WTC11 (cell line): ENCODE data around the gene MRPL20. TPM values are rescaled to one million over a fixed set of nuclear protein-coding genes. Genes with fewer than 3 reads are reported as not detected.

Source experiments
- ATAC-seq: fragments of 200-7000 bp; cut with Tn5 transposase; 2 replicates; pipeline ENCODE4 v1.10.0; 2021; ENCODE audit warnings: mild to moderate bottlenecking, moderate library complexity
- CTCF ChIA-PET: fragments of 300-600 bp; sonication (Branson Sonifier 250); formaldehyde crosslinking; loops from one replicate; lab custom pipeline; 2021; ENCODE audit warnings: antibody characterized with exemption; lab: Charles Lee
- POLR2A ChIA-PET: fragments of 350-600 bp; sonication (Branson Sonifier 250); formaldehyde crosslinking; loops from one replicate; lab custom pipeline; 2021; ENCODE audit warnings: antibody characterized with exemption; lab: Charles Lee
- DNase-seq: peaks from one replicate; pipeline ENCODE4 v3.0.0; 2021; ENCODE audit warnings: low spot score
- H3K27ac Mint-ChIP-seq: 2 replicates; pipeline ENCODE4 v1.8.0; 2021; ENCODE audit warnings: mixed read lengths
- H3K27me3 Mint-ChIP-seq: 2 replicates; pipeline ENCODE4 v1.8.0; 2021; ENCODE audit warnings: low read depth, mild to moderate bottlenecking, moderate library complexity, mixed read lengths
- H3K36me3 Mint-ChIP-seq: 2 replicates; pipeline ENCODE4 v1.8.0; 2021; ENCODE audit warnings: mixed read lengths
- H3K4me1 Mint-ChIP-seq: 2 replicates; pipeline ENCODE4 v1.8.0; 2022; ENCODE audit warnings: mixed read lengths
- H3K4me3 Mint-ChIP-seq: 2 replicates; pipeline ENCODE4 v1.8.0; 2021; ENCODE audit warnings: mild to moderate bottlenecking, moderate library complexity, mixed read lengths
- H3K9me3 Mint-ChIP-seq: 2 replicates; pipeline ENCODE4 v1.8.0; 2021; ENCODE audit warnings: mixed read lengths
- ATF1 ChIP-seq: sonication (generic); formaldehyde crosslinking; IDR thresholded peaks from 2 replicates; pipeline ENCODE4 v1.8.1; 2023; ENCODE audit warnings: mild to moderate bottlenecking, moderate library complexity, missing genetic modification reagents
- ATF3 ChIP-seq: sonication (generic); formaldehyde crosslinking; conservative IDR thresholded peaks from 2 replicates; pipeline ENCODE4 v1.8.1; 2022; ENCODE audit warnings: mild to moderate bottlenecking, missing genetic modification reagents
- CBFB ChIP-seq: sonication (generic); formaldehyde crosslinking; IDR thresholded peaks from 2 replicates; pipeline ENCODE4 v1.8.1; 2022; ENCODE audit warnings: mild to moderate bottlenecking, low read depth, missing genetic modification reagents
- GTF2I ChIP-seq: fragments of 250-450 bp; sonication (Bioruptor Pico); conservative IDR thresholded peaks from 2 replicates; pipeline ENCODE4 v1.4.0; 2021; ENCODE audit warnings: mild to moderate bottlenecking
- JAZF1 ChIP-seq: fragments of 250-450 bp; sonication (Bioruptor Pico); IDR thresholded peaks from 2 replicates; pipeline ENCODE4 v1.9.0; 2021; ENCODE audit warnings: moderate library complexity, mild to moderate bottlenecking, inconsistent platforms
- MXD4 ChIP-seq: fragments of 250-450 bp; sonication (Bioruptor Pico); IDR thresholded peaks from 2 replicates; pipeline ENCODE4 v1.8.0; 2021; ENCODE audit warnings: mild to moderate bottlenecking, moderate library complexity, borderline replicate concordance
- SOX15 ChIP-seq: fragments of 250-450 bp; sonication (Bioruptor Pico); IDR thresholded peaks from 2 replicates; pipeline ENCODE4 v1.9.0; 2021; ENCODE audit warnings: mild to moderate bottlenecking
- ZMAT4 ChIP-seq: fragments of 250-450 bp; sonication (Bioruptor Pico); IDR thresholded peaks from 2 replicates; pipeline ENCODE4 v1.9.0; 2021; ENCODE audit warnings: mild to moderate bottlenecking
- ZNF121 ChIP-seq: sonication (generic); formaldehyde crosslinking; IDR thresholded peaks from 2 replicates; pipeline ENCODE4 v1.8.0; 2023; ENCODE audit warnings: missing genetic modification reagents
- ZNF232 ChIP-seq: sonication (generic); formaldehyde crosslinking; IDR thresholded peaks from 2 replicates; pipeline ENCODE4 v1.8.0; 2022; ENCODE audit warnings: mild to moderate bottlenecking, missing genetic modification reagents
- ZNF423 ChIP-seq: fragments of 250-450 bp; sonication (Bioruptor Pico); IDR thresholded peaks from 2 replicates; pipeline ENCODE4 v2.1.2; 2022; ENCODE audit warnings: mild to moderate bottlenecking, moderate library complexity
- ZNF671 ChIP-seq: fragments of 250-450 bp; sonication (Bioruptor Pico); IDR thresholded peaks from 2 replicates; pipeline ENCODE4 v1.8.0; 2021; ENCODE audit warnings: mild to moderate bottlenecking
- total RNA-seq: library from RNA; stranded (reverse); gene quantifications from 3 replicates; pipeline ENCODE4 v1.2.3, GENCODE V29; 2021
- TF ChIP-seq, protein P1 (sequence below): fragments of 250-450 bp; sonication (Bioruptor Pico); IDR thresholded peaks from 2 replicates; pipeline ENCODE4 v1.8.0; 2021; ENCODE audit warnings: mild to moderate bottlenecking
- TF ChIP-seq, protein P2 (sequence below): fragments of 250-450 bp; sonication (Bioruptor Pico); IDR thresholded peaks from 2 replicates; pipeline ENCODE4 v1.9.0; 2021; ENCODE audit warnings: mild to moderate bottlenecking
- TF ChIP-seq, protein P3 (sequence below): sonication (generic); formaldehyde crosslinking; IDR thresholded peaks from 2 replicates; pipeline ENCODE4 v1.8.1; 2023; ENCODE audit warnings: mild to moderate bottlenecking, missing genetic modification reagents
- TF ChIP-seq, protein P4 (sequence below): sonication (generic); formaldehyde crosslinking; IDR thresholded peaks from 2 replicates; pipeline ENCODE4 v1.8.1; 2023; ENCODE audit warnings: mild to moderate bottlenecking, missing genetic modification reagents, borderline replicate concordance

The MRPL20 gene
- total RNA-seq, 1 experiment from 2014 or later = 156 TPM

DNA sequence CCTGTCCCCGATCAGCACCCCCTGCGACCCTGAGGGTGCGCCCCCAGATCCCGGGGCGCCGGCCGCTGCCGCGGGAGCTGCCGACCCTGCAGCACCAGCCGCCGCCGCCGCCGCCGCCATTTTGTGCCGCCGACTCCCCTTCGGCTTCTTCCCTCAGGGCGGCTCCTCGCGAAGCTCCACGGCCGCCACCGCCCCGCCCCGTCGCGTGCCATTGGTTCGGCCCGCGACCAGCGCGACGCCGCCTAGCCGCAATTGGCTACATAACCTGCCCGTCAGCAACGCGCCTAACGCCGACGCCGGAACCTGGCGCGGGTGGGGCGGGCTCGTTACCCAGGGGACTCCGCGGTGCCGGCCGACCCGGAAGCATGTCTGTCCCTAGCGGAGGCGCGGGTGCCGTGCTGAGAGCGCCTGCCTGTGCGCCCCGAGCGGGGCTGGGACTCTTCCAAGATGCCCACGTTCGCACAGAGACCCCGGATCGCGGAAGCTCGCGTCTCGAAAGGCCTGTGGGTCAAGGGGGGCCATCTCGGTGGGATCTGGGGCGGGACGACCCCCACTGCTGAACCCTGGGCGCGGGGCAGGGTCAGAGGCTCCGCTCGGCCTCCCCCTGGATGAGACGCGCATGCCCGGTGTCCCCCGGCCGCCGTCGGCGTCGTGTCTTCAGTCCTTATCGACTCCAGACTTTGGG, 7.8 kb downstream of the MRPL20 start, which contains the start of gene CCNL2 (continued):
- TF ChIP-seq, protein P1, sequence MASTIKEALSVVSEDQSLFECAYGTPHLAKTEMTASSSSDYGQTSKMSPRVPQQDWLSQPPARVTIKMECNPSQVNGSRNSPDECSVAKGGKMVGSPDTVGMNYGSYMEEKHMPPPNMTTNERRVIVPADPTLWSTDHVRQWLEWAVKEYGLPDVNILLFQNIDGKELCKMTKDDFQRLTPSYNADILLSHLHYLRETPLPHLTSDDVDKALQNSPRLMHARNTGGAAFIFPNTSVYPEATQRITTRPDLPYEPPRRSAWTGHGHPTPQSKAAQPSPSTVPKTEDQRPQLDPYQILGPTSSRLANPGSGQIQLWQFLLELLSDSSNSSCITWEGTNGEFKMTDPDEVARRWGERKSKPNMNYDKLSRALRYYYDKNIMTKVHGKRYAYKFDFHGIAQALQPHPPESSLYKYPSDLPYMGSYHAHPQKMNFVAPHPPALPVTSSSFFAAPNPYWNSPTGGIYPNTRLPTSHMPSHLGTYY (CRISPR knock-in tag) = no peak
- TF ChIP-seq, protein P2, sequence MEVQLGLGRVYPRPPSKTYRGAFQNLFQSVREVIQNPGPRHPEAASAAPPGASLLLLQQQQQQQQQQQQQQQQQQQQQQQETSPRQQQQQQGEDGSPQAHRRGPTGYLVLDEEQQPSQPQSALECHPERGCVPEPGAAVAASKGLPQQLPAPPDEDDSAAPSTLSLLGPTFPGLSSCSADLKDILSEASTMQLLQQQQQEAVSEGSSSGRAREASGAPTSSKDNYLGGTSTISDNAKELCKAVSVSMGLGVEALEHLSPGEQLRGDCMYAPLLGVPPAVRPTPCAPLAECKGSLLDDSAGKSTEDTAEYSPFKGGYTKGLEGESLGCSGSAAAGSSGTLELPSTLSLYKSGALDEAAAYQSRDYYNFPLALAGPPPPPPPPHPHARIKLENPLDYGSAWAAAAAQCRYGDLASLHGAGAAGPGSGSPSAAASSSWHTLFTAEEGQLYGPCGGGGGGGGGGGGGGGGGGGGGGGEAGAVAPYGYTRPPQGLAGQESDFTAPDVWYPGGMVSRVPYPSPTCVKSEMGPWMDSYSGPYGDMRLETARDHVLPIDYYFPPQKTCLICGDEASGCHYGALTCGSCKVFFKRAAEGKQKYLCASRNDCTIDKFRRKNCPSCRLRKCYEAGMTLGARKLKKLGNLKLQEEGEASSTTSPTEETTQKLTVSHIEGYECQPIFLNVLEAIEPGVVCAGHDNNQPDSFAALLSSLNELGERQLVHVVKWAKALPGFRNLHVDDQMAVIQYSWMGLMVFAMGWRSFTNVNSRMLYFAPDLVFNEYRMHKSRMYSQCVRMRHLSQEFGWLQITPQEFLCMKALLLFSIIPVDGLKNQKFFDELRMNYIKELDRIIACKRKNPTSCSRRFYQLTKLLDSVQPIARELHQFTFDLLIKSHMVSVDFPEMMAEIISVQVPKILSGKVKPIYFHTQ = no peak
- TF ChIP-seq CBFB (CRISPR knock-in tag) (0 out of 2 replicates have a peak, but pooled peaks have one; percentile 86), ATF3 (CRISPR knock-in tag) (no peak), JAZF1 (CRISPR knock-in tag) (no peak), ZNF671 (CRISPR knock-in tag) (no peak), ZNF423 (CRISPR knock-in tag) (no peak), SOX15 (CRISPR knock-in tag) (no peak), ZNF121 (CRISPR knock-in tag) (no peak), ZMAT4 (CRISPR knock-in tag) (no peak), ATF1 (CRISPR knock-in tag) (no peak), ZNF232 (CRISPR knock-in tag) (no peak), GTF2I (no peak)
- TF ChIP-seq, protein P3, sequence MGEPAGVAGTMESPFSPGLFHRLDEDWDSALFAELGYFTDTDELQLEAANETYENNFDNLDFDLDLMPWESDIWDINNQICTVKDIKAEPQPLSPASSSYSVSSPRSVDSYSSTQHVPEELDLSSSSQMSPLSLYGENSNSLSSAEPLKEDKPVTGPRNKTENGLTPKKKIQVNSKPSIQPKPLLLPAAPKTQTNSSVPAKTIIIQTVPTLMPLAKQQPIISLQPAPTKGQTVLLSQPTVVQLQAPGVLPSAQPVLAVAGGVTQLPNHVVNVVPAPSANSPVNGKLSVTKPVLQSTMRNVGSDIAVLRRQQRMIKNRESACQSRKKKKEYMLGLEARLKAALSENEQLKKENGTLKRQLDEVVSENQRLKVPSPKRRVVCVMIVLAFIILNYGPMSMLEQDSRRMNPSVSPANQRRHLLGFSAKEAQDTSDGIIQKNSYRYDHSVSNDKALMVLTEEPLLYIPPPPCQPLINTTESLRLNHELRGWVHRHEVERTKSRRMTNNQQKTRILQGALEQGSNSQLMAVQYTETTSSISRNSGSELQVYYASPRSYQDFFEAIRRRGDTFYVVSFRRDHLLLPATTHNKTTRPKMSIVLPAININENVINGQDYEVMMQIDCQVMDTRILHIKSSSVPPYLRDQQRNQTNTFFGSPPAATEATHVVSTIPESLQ (CRISPR knock-in tag) = no peak

GRCh38 chr1:1398677-1399186, 8.4 kb downstream of the MRPL20 start:
- H3K9me3 Mint-ChIP-seq = no peaks in the 10 kb centered on the region
- ChIA-PET POLR2A (interaction anchor here (0.7 to 2.3 kb wide), 10 partner anchors 9 to 527 kb away, joined by 3 to 12 read pairs (median 4); partner anchors contain the start of gene AURKAIP1), CTCF (interaction anchor here (0.5 to 2.5 kb wide), 17 partner anchors 9 to 396 kb away, joined by 3 to 14 read pairs (median 4); partner anchors contain the start of genes AURKAIP1 and MRPL20)
- no peak for TF ChIP-seq MXD4 (CRISPR knock-in tag)
- TF ChIP-seq, protein P4, sequence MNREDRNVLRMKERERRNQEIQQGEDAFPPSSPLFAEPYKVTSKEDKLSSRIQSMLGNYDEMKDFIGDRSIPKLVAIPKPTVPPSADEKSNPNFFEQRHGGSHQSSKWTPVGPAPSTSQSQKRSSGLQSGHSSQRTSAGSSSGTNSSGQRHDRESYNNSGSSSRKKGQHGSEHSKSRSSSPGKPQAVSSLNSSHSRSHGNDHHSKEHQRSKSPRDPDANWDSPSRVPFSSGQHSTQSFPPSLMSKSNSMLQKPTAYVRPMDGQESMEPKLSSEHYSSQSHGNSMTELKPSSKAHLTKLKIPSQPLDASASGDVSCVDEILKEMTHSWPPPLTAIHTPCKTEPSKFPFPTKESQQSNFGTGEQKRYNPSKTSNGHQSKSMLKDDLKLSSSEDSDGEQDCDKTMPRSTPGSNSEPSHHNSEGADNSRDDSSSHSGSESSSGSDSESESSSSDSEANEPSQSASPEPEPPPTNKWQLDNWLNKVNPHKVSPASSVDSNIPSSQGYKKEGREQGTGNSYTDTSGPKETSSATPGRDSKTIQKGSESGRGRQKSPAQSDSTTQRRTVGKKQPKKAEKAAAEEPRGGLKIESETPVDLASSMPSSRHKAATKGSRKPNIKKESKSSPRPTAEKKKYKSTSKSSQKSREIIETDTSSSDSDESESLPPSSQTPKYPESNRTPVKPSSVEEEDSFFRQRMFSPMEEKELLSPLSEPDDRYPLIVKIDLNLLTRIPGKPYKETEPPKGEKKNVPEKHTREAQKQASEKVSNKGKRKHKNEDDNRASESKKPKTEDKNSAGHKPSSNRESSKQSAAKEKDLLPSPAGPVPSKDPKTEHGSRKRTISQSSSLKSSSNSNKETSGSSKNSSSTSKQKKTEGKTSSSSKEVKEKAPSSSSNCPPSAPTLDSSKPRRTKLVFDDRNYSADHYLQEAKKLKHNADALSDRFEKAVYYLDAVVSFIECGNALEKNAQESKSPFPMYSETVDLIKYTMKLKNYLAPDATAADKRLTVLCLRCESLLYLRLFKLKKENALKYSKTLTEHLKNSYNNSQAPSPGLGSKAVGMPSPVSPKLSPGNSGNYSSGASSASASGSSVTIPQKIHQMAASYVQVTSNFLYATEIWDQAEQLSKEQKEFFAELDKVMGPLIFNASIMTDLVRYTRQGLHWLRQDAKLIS (CRISPR knock-in tag) = no peak
- ATAC-seq (no peak), DNase-seq (no peak)
- H3K4me1 Mint-ChIP-seq = peaks cover 31% of the 10 kb centered on the region
- peak overlapping the region; percentile 85 for H3K4me3 Mint-ChIP-seq
- H3K27ac Mint-ChIP-seq = 0 out of 2 replicates have a peak overlapping the region, but pooled peaks have one; percentile 93
- H3K36me3 Mint-ChIP-seq = peaks cover 62% of the 10 kb centered on the region
- no peaks in the 10 kb centered on the region for H3K27me3 Mint-ChIP-seq
